Measurements from ENCODE around the gene LARP4B.
"Not testable (repeated sequence)": the region's sequence is repeated elsewhere in the genome, so short reads cannot be mapped to it uniquely, and the experiment has no call there.

Gene LARP4B

GRCh38 chr10:785089-785860 lies 146.2 kb downstream of the LARP4B start:
- DNase-seq: no peak

DNA sequence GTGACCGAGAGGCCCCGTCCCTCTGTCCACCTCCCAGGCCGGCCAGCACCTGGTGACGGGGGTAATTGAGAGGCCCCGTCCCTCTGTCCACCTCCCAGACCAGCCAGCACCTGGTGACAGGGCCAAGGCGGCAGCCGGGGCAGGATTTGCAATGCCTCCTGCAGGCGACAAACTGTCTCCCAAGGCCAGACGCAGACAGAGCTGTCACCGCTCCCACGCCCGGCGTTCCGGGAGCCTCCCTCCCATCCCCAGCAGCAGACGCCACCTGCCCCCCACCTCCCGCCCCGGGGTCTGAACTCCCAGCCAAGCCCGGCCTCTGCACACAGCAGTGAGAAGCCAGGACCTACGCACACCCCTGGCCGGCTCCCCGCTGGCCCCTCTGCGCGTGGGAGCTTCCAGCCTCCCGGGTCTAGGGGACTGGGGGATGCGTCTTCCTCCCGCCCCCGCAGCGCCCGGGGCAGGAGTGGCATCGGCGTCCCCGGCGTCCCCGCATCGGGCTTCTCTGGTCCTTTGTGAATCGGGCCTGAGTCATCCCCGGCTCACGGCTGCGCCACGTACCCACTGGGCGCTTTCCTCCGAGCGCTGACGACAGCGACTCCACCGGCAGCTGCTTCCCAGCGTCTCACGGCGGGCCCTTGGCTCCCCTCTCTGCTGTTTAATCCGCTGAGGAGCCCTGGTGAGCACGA lies 147.0 kb downstream of the LARP4B start:
- no peak for DNase-seq

DNA sequence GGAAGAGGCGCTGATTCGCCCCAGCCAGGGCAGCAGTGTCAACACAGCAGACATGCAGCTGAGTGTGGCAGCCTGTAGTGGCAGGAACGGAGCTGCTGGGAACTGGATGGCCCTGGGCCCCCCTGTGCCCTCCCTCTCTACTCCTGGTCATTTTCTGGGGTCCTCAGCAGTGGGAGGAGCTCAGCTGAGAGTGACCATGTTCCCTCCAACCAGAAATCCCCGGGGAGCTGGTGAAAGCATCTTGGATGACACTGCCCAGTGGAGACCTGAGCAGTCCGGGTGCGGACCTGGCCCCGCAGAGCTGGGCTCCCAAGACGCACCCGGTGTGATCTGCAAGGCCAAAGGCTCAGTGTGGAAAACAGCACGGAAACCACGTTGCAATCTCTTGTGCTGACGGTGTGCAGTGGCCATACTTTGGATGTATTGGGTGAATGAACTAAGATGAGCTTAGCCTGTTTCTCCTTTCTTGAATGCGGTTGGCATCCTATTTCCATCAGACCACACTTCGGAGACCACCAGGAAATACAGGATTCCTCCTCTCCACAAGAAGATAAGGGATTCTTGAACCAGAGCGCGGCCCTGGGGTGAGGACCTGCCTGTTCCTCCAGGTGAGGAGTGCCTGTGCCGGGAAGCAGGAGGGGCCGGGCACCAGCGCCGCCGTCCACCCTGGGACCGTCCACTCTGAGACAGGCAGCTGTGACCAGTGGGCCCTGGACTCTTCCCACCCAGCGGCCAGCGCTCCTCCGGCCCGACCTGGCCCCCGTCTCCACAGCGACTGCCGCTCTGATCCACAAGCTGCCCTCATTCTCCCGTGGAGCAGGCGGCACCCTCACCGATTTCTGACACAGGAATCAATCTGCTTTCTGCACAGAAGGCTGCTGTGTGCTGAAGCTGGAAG lies 148.5 kb downstream of the LARP4B start:
- DNase-seq: no peak

DNA sequence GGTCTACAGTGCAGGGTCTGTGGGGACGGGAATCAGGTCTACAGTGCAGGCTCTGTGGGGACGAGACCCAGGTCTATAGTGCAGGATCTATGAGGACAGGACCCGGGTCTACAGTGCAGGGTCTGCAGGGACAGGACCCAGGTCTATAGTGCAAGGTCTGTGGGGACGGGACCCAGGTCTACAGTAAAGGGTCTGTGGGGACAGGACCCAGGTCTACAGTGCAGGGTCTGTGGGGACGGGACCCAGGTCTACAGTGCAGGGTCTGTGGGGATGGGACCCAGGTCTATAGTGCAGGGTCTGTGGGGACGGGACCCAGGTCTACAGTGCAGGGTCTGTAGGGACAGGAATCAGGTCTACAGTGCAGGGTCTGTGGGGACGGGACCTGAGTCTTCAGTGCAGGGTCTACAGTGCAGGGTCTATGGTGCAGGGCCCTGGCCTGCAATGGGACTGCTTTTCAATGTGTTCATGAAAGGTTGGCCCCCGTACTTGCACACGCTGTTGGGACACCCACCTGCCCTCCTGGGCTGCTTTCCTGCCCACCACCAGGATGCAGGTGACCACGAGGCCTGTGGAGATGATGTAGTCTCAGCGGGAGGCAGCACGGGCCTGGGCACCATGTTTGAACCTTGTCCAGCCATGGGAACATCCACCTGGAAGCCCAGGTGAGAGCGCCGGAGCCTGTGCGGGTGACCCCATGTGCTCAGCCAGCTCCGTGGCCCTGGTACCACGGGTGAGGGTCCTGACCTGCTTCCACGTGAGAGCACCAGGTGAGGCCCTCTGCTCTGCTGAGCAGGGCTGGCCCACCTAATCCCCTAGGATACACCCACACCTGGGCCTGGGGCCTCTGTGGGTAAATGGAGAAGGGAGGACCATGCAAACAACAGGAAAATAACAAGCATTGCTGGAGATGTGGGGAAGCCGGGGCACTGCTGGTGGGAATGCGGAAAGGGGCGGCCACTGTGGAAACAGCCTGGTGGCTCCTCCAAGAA lies 150.7 kb downstream of the LARP4B start:
- no peak for DNase-seq

DNA sequence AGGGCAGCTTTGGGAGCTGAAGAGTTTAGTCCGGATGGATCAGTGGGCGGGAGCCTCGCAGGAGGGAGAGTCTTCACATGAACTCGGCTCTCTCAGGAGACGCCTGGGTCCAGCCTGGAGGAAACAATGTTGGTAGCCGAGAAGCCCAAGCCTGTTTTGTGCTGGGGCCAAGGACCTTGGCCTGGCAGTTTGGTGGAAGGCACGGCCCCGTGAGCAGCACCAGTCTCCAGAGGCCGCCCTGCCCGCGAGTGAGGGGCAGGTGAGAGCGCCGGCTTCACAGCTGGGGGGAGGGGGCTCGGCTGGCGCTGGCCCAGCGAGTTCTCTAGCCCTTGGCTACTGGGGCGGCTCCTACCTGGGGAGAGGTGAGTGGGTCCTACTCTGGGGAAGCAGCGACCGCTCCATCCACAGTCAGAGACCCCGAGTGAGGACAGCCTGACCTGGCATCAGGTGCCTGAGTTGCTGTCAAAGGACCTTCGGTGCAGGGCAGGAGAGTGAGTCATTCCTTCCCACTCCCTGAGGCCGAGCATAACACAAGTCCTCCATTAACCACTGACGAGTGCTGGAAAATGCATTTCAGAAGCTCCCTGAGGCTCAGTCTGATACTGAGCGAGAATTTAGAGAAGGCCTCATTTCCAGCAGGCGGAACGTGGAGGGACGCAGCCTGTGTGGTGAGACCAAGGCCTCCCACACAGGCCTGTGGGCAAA lies 152.7 kb downstream of the LARP4B start:
- no peak for DNase-seq

DNA sequence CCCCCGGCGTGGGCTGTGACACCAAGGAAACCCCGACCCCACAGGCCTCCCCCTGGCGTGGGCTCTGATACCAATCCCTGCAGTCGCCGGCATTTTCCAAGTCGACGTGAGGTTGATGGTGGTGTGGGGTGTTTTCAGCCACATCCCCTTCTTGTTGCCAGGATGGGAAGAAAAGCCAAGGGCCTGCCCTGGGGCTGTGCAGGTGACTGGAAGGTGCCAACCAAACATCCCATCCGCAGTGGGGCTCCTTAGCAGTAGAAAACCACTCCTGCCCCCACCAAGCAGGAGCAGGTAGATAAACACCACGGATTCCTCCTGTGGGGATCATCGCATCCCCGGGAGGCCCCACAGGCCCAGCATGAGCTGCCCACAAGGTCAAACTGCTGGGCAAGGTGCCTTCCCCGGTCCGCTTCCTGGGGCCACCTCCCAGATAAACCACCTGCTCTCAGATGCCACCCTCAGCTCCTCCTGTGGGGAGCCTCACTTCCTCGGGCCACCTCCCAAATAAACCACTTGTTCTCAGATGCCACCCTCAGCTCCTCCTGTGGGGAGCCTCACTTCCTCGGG lies 153.5 kb downstream of the LARP4B start:
- no peak for DNase-seq

GRCh38 chr10:776772-777171 lies 154.7 kb downstream of the LARP4B start:
- DNase-seq: no peak

DNA sequence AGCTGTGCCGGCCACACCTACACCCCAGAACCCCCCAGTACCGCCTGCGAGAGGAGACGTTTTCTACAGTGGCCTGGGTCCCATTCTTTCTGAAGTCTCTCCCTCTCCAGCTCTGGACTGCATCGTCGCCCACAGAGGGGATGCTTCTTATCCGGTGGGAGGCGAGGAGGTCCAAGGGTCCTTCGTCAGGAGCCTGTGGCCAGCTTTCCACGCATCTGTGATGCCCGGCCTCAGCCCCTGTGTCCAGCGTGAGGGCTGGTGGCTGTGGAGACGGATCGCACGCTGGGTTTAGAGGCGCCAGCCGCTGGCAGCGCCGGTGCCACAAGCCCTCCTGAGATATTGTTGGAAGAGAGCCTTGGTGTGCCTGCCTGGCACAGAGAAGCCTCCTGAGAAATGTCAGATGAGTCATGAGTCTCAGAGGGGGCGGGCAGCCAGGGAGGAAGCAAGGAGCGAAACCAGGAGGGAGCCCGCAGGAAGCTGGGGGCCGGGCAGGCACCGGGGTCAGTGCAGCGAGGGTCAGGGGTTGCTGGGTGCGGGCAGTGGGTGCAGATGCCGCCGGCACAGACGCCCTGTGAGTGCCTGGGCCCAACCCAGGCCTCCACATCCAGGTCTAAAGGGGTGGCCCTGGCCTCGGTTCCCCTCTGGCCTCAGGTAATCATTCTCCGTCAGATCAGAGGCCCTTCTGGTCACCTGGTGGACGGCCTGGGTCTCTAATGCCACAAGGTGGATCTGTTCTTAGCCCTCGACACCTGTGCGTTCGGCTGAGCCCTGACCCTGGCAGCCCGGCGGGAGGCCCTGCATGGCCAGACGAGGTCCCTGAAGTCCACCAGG lies 156.0 kb downstream of the LARP4B start:
- DNase-seq: no peak

DNA sequence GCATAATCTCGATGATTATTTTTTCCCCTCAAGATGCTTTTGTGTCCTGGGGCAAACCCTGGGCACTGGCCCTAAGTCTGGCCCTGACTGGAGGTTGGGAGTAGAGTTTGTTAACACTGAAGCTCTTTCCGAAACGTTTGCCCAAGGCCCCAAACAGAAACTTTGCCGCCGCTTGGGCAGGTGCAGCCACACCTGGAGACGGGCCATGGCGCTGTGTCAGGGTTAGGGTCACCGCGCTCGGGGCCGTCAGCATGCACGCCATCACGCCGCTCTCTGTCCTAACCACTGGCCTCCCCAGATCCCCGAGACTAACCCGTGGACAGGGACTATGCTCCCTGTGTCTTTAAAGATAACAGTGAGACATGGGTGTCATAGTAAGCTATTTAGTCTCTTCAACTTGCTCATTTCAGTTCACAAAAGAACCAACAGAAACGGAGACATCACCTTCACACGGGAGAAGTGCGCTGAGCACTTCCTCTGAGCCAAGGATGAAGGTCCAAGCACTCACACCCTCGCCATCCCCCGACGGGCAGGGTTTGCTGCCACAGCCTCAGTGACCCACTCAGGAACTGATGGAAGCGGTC lies 156.8 kb downstream of the LARP4B start:
- no peak for DNase-seq

GRCh38 chr10:774223-774622 lies 157.3 kb downstream of the LARP4B start:
- DNase-seq: no peak

DNA sequence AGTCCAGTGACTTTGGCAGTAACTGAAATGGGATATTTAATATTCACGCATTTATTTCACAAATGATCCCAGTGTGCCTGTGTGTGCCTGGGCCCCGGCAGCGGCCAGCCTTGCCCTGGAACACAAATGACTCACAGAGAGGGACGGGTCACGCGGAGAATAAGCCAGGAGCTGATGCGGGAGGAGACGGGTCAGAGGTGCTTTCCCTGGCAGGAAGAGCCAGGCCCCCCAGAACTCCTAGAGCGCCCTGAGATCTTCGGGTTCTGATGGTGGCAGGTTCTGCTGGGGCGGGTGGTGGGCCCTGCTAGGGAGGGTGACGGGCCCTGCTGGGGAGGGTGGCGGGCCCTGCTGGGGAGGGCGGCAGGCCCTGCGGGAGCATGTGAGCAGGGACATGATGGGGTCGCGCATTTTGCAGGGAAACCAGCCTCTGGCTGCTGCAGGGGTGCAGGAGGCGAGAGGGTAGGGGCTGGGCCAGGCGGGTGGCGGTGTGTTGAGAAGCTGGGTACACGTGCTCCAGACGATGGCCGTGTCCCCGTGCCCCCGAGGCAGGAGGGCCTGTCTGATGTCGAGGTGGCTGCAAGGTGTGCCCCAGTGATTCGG lies 157.8 kb downstream of the LARP4B start:
- DNase-seq: no peak

DNA sequence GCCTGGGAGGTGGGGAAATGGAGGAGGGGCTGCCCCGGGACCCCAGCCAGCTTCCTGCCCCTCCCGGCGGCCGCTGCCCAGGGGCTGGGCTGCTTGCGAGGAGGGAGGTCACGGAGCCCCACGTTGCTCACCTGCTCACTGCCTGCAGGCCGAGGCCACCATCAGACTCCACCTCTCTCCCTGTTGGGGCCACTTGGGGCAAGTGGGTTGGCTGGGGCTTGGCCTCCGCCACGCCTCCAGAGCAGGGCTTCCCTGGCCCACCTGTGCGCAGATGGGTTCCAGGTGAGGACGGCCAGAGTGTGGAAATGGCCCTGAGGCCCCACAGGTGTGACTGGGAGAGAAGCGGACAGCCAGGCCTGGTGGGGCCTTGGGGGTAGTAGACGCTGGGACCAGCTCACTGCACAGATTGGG lies 159.3 kb downstream of the LARP4B start:
- DNase-seq: no peak

DNA sequence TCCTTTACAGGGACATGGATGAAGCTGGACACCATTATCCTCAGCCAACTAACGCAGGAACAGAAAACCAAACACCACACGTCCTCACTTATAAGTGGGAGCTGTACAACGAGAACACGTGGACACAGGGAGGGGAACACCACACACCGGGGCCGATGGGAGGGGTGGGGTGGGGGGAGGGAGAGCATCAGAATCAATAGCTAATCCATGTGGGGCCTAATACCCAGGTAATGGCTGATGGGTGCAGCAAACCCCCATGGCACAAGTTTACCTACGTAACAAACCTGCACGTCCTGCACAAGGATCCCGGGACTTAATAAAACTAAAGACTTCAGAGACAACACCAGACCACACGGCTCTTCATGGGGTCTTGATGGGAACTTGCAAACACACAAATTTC lies 159.9 kb downstream of the LARP4B start:
- DNase-seq: no peak

GRCh38 chr10:770975-771374 lies 160.5 kb downstream of the LARP4B start:
- DNase-seq: no peak

DNA sequence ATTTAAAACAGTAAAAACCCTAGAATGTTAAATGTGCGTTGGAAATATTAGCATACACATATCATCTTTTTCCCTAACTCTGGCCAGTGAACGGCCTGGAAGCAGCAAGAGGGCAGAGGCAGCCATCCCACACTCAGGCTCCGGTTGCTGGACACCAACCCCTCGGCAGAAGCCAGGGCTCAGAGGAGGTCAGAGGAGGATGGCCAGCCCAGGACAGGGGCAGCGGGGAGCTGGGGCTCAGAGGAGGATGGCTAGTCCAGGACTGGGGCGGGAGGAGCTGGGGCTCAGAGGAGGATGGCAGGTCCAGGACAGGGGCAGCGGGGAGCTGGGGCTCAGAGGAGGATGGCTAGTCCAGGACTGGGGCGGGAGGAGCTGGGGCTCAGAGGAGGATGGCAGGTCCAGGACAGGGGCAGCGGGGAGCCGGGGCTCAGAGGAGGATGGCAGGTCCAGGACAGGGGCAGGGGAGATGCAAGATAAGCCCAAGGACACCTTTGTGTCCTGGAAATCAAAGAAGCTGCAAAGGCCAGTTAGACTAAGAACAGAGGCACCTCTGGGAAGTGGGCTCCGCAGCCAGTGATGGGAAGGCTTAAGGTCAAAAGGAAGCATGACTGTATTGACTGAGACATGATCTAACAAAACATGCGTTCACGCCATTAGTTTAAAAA lies 161.3 kb downstream of the LARP4B start:
- DNase-seq: not testable (repeated sequence)

DNA sequence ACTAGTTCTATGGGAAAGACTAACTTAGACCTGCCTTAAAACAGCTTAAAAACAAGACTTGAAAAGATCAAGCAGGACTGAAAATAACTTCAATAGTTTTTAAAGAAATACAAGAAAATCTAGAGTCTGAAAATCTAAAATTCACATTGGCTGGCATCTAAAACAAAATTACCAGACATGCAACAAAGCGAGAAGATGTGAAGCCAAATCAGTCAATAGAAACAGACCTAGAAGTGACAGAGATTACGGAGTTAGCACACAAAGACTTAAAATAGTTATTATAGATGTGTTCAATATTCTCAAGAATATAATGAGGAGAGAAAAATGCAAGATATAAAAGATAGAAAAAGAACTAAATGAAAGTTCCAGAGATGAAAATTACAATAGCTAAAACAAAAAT lies 163.7 kb downstream of the LARP4B start:
- no peak for DNase-seq

GRCh38 chr10:767211-767610 lies 164.3 kb downstream of the LARP4B start:
- no peak for DNase-seq

- DNase-seq: no peak
Observed at GRCh38 chr10:761376-761775, 170.1 kb downstream of the LARP4B start.

GRCh38 chr10:760622-761021 lies 170.9 kb downstream of the LARP4B start:
- DNase-seq: no peak
